ENCODE data around the gene MTRF1.

GRCh38 chr13:41267106-41267505, 3.7 kb upstream of the MTRF1 start:
- TF ChIP-seq POLR2AphosphoS5 (IDR thresholded peaks at IDR 0.05; ENCODE audit: low read depth) (no peak), CTCF (IDR thresholded peaks at IDR 0.05; ENCODE audit: insufficient read depth, low read length) (no peak), REST (IDR thresholded peaks at IDR 0.05; ENCODE audit: insufficient replicate concordance, low read depth) (no peak), GABPA (IDR thresholded peaks at IDR 0.05; ENCODE audit: low read depth) (no peak), SPI1 (IDR thresholded peaks at IDR 0.05; ENCODE audit: borderline replicate concordance, low read depth) (no peak)
